HG03520 (cell line): ENCODE results near the gene DNM2.
"Not testable (repeated sequence)": the region's sequence is repeated elsewhere in the genome, so short reads cannot be mapped to it uniquely, and the experiment has no call there.

Experiments used
- ATAC-seq: cut with Tn5 transposase; IDR thresholded peaks from one replicate; pipeline ENCODE4 v1.9.1; 2021; ENCODE audit warnings: mild to moderate bottlenecking, moderate library complexity; ENCODE audit not compliant: unreplicated experiment

The DNM2 gene

GRCh38 chr19:10717356-10718204 lies at the start of gene DNM2:
Gene DNM2 (plus strand): TSS chr19:10718079. CDS start chr19:10718243, 164 bp downstream.
- peak; percentile 79 for ATAC-seq

GRCh38 chr19:10669246-10669645 lies 48.6 kb upstream of the DNM2 start:
- ATAC-seq: no peak

GRCh38 chr19:10670182-10670581 lies 47.7 kb upstream of the DNM2 start:
- ATAC-seq: no peak

DNA sequence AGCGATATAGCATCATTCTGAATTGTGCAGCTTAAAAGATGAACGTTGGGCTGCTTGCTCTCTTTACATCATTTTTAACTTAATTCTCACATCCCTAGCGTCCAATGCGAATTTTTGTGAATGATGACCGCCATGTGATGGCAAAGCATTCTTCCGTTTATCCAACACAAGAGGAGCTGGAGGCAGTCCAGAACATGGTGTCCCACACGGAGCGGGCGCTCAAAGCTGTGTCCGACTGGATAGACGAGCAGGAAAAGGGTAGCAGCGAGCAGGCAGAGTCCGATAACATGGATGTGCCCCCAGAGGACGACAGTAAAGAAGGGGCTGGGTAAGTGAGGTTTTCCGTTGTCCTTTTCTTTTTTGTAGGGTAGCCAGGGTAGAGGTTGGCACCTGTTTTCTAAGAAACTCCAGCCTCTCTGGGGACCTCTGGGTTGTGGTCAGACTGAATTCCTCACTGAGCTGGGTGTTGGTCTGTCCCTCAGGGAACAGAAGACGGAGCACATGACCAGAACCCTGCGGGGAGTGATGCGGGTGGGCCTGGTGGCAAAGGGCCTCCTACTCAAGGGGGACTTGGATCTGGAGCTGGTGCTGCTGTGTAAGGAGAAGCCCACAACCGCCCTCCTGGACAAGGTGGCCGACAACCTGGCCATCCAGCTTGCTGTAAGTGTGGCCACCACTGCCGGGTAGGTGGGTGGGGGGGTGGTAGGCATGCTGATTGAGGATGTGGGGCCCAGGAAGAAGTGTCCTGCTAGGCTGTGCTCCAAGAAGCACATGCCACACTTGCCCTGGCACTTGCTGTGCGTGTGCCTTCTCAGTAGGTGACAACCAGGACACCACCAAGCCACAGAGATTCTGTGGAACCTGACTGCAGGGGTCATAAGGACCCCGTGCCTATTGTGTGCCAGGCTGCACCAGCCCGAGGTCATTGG lies 46.7 kb upstream of the DNM2 start:
- ATAC-seq: no peak

- not testable (repeated sequence) for ATAC-seq
Measured at GRCh38 chr19:10671922-10672321, 46.0 kb upstream of the DNM2 start.

DNA sequence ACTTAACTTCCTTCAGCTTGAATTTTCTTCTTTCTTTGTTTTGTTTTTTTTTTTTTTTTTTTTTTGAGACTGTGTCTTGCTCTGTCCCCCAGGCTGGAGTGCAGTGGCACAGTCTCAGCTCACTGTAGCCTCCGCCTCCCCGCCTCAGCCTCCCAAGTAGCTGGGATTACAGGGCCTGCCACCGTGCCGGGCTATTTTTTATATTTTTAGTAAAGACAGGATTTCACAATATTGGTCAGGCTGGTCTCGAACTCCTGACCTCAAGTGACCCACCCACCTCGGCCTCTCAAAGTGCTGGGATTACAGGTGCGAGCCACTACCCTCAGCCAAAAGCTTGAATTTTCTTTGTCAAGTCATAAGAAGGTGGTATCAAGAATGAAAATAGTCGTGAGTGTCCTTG lies 42.7 kb upstream of the DNM2 start:
- not testable (repeated sequence) for ATAC-seq

DNA sequence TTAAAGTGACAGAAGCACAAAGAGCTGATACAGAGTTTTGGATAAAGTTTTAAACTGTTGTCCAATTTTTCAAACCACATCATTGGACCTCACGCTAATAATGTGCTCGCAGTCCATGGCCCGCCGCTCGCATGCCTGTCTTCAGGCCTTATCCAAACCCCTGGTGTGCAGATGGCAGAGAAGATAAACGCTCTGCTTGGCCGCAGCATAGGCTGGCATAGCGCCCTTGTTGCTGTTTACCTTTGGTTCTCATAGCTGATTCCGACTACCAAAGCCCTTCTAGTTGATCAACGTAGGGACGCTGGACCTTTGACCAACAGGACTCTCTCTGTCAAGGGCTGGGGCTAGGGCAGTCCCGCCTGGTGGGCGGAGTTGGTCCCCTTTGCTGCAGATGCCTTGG lies 40.1 kb upstream of the DNM2 start:
- ATAC-seq: no peak

GRCh38 chr19:10678813-10679212 lies 39.1 kb upstream of the DNM2 start:
- no peak for ATAC-seq

DNA sequence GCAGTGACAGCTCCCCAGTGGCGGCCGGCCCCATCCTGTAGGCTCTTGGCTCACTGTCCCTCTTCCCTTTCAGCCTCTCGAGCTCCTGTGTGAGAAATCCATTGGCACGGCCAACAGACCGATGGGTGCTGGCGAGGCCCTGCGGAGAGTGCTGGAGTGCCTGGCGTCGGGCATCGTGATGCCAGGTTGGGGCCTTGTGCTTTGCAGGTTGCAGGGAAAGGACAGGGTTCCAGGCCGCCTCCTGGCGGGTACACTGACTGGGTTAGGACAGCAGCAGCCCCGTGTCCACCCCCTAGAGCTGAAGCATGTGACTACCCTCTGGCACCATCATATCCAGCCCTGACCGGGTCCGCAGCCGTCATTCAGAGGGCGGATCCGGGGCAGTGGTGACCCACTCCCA lies 38.1 kb upstream of the DNM2 start:
- no peak for ATAC-seq

- no peak for ATAC-seq
Measured at GRCh38 chr19:10680545-10681135, 37.2 kb upstream of the DNM2 start.

DNA sequence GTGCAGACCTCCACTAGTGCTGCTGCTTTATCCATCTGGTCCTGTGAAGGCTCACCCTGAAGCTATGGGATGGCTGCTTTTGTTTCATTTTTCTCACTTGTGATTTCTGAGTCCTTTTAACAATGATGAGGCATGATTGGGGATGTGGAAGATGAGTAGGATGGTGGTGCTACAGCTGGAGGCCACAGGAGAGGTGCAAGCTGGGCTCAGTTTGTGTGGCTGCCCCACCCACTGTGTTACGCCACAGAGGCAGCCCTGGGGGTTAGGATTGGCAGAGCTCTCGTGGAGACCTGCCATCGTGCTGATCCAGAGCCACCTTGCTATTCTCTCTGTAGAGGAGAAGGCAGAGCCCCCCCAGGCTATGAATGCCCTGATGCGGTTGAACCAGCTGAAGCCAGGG lies 36.2 kb upstream of the DNM2 start:
- ATAC-seq: no peak

DNA sequence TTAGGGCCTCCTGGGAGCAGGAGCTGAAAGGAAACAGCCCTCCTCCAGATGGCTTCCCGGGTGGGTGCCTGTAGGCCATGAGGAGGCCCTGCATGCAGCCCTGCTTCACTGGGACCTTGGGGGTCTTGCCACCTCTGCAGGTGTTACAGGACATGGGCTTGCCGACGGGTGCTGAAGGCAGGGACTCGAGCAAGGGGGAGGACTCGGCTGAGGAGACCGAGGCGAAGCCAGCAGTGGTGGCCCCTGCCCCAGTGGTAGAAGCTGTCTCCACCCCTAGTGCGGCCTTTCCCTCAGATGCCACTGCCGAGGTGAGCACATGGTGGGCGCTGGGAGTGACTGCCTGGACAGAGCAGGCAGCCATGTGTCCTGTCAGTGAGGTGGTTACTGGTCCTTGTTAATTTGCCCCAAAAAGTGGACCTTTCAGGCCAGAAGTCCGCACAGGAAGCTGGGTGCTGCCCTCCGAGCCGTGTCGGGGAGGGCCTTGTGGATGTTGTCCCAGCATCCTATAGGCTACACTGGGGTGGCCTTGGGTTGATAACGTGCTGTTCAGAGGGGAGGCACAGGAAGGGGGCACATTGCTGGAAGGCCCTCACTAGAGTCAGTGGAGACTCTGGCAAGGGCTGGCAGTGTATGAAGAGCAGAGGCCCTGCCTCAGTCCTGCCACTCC lies 35.3 kb upstream of the DNM2 start:
- ATAC-seq: no peak

DNA sequence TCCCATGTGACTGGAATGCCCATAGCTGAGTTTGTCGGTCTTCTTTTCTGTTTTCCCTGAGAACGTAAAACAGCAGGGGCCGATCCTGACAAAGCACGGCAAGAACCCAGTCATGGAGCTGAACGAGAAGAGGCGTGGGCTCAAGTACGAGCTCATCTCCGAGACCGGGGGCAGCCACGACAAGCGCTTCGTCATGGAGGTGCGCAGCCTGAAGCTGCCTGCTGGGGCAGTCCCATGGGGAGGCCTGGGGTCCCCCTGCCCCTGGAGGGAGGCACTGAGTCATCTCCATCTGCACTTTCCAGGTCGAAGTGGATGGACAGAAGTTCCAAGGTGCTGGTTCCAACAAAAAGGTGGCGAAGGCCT lies 34.8 kb upstream of the DNM2 start:
- no peak for ATAC-seq

GRCh38 chr19:10683582-10683981 lies 34.3 kb upstream of the DNM2 start:
- ATAC-seq: no peak

DNA sequence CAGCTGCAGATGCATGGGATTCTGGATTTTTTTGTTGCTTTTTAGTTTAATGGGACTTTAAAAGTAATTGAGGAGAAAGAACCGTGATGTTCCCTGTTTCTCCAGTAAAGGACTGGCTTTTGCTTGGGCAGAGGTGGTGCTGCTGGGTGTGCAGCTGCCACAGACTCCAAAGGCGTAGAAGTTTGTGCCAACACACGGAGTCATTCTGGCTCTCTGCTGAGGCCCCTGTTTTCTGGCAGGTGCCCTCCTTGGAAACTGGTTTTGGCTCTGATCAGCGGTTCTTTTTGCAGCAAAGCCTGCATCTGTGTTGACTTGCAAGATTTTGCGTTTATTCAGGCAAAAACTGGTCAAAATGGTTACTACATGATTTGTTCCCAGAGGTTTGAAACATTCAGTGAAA lies 32.7 kb upstream of the DNM2 start:
- no peak for ATAC-seq

- no peak for ATAC-seq
Measured at GRCh38 chr19:10686193-10686592, 31.7 kb upstream of the DNM2 start.

GRCh38 chr19:10686661-10687517 lies 31.0 kb upstream of the DNM2 start:
- no peak for ATAC-seq

GRCh38 chr19:10687518-10688288 lies 30.2 kb upstream of the DNM2 start:
- ATAC-seq: no peak

GRCh38 chr19:10688545-10689280 lies 29.2 kb upstream of the DNM2 start:
- no peak for ATAC-seq
